HG02981 (cell line): Measurements from ENCODE around the gene PTPN11.
"Not testable (repeated sequence)": the region's sequence is repeated elsewhere in the genome, so short reads cannot be mapped to it uniquely, and the experiment has no call there.

Source experiments
- ATAC-seq: cut with Tn5 transposase; IDR thresholded peaks from one replicate; pipeline ENCODE4 v1.9.1; 2021; ENCODE audit warnings: mild to moderate bottlenecking, moderate library complexity; ENCODE audit not compliant: unreplicated experiment

The PTPN11 gene

DNA sequence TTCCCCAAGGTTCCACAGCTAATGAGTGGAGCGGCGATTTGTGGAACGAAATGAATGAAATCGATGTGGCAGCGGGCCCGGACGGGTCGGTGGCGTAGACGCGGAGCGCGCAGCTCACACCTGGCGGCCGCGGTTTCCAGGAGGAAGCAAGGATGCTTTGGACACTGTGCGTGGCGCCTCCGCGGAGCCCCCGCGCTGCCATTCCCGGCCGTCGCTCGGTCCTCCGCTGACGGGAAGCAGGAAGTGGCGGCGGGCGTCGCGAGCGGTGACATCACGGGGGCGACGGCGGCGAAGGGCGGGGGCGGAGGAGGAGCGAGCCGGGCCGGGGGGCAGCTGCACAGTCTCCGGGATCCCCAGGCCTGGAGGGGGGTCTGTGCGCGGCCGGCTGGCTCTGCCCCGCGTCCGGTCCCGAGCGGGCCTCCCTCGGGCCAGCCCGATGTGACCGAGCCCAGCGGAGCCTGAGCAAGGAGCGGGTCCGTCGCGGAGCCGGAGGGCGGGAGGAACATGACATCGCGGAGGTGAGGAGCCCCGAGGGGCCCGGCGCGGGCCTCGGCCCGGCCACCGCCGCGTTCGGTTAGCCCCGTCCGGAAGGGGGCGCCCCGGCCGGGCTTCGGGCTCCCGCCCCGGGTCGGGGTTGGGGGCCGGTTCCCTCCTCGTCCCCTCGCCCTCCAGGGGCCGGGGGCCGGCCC lies at the start of gene PTPN11:
TSS of gene PTPN11 (plus strand) at position 340 of the 689 bp plus-strand sequence. CDS start at position 505, 165 bp downstream.
- peak; percentile 73 for ATAC-seq

DNA sequence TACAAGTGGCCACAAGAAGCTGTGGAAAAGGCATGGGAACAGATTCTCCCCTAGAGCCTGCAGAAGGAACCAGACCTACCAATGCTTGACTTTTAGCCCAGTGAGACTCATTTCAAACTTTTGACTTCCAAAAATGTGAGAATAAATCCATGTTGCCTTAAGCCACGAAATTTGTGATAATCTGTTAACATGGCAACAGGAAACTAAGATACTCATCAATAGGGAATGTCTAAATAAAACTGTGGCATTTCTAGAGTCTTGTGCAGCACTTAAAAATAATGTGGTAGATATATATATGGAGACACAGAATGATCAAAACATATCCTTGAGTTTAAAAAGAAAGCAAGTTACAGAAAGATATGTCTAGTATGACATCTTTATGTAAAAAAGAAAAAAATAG lies 48.5 kb upstream of the PTPN11 start:
- no peak for ATAC-seq

DNA sequence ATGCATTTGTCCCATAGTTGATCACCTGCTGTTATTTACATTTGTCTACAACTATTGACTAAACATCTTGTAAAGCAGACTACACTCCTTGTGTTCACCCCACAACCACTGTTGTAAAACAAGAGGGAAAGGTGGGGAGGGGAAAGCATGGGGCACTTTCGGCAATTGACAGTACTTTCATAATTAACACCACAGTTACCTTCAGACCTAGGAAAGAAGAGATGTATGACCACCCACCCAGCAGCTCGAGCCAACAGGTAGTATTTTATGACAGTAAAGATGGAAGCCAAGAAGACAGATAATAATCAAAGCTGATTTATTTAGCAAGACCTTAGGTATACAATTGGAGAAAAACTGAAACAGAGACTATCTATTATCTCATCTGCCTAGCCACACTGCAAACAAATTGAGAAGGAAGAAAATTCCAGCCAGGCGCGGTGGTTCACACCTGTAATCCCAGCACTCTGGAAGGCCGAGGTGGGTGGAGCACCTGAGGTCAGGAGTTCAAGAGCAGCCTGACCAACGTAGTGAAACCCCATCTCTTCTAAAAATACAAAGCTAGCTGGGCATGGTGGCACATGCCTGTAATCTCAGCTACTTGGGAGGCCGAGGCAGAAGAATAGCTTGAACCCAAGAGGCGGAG lies 47.8 kb upstream of the PTPN11 start:
- ATAC-seq, result no peak

DNA sequence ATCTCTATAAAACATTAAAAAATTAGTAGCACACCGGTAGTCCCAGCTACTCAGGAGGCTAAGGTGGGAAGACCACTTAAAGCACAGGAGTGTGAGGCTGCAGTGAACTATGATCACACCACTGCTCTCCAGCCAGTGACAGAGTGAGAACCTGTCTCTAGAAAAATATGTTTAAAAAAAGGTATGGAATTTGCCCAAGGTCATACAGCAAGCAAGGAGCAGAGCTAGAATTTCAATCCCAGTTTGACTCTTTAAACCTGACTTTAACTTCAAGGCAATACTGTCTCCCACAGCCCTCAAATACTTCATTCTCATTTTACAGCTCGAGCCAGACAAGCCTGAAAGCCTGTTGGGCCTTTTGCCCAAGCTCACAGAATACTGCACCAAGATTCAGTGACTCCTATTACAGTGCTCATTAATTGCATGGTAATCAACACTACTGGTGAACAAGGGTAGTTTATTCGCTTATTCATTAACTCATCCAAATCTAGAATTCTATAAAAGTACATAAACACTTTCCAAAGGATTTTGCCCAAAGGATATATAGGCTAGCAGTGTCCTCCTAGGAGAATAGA lies 44.5 kb upstream of the PTPN11 start:
- ATAC-seq, result no peak

DNA sequence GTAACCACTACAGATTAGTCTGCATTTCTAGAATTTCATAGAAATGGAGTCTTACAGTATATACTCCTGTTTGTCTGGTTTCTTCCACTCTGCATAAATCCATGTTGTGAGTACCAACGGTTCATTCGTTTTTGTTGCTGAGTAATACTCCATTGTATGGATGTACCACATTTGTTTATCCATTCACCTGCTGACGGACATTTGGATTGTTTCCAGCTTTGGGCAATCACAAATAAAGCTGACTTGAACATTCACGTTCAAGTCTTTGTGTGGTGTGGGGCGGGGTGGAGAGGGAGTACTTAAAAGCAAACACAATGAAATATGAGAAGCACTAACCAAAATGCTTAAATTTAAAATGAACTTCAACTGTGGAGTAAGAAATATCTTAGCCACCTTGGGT lies 43.6 kb upstream of the PTPN11 start:
- ATAC-seq, result no peak

DNA sequence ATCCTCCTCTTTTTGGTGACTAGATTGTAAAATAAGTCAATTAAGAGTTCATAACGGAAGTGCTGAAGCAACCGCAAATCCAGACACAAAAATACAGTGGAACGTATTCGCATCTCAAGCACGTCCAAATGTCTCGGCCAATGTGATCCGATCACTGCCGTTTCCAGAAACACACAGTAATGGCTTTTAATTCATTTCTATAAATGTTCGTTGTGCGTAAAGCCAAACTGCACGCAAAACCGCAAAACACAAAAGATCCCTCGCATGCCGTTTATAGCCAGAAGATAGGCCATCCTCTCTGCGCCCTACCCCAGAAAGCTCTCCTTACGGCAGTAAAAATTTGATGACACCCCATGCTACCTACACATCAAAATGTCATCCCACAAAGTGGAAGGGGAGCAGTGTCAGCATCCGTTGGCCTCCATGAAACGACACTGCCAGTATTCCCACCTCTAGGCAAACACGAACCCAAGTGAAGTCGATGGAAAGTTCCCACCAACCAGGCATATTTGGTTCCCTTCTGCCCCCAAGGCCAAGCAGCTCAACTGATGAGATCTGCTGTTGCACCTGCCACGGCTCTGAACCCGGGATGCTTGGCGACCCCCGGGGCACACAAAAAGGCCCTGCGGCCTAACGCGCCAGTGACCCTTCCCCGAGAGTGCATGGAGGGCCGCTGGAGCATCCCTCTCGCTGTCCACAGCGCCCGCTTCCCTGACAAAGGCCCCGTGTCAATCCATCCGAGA lies 37.9 kb upstream of the PTPN11 start:
- ATAC-seq, result no peak

DNA sequence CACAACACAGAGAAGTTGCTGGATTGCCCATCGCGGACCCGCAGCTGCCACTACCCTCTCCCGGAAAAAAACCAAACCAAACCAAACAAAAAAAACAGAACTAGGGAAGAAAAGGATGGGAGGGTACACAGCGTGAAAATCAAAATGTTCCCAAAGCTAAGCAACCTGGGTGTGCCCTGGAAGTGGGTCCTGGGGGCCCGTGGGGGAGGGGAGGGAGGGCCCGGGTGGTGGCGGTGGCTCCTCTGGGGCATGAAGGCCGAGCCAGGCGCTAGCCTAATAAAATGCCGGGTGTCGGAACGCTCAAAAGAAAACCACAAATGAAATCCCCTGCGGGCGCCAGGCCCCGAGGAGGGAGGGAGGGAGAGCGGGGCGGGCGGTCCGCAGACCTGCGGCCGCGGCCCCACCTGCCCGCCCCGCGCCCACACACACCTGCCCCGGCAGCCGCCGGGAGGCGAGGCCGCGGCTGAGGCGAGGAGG lies 37.3 kb upstream of the PTPN11 start:
- ATAC-seq, result peak; percentile 49

DNA sequence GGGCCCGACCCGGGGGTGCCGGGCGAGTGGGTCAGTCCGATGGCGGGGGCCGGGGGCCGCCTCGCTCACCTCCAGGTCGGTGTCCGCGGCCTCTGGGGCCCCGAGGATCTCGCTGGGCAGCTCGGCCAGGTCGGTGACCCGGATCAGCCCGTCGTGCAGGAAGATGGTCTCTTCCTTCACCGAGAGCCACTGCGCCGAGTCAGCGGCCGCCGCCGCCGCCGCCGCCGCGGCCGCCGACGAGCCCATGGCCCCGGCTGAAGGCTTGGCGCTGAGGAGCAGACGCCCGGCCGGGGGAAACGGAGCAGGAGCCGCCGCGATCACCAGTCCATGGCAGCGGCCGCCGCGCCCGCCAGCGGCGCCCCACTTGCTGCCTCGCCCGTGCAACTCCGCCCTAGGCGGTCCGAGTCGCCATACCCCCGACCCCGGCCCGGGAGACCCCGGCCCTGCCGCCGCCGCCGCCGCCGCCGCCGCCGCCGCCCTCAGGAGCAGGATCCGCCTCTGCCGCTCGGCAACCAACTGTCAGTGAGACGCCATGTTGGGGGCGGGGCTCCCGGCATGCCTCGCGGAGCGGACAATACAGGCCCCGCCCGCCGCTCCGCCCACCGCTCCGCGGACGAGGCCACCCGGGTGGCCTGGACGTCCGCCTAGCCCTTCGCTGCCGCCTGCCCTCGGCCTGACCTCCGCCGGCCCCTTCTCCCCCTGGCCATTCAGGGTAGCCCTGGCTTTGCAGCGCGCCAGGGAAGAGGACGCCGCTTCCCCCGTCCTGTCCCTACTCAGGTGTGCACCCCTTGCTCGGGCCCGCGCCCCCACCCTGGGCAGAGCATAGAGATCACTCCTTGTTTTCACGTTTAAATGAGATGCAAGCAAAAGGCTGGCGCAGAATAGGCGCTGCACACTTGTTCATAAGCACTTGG lies 36.6 kb upstream of the PTPN11 start, which contains the start of gene HECTD4:
TSS of gene HECTD4 (minus strand) at position 549 of the 914 bp plus-strand sequence. CDS start at position 246, 303 bp downstream.
- peak; percentile 86 for ATAC-seq

DNA sequence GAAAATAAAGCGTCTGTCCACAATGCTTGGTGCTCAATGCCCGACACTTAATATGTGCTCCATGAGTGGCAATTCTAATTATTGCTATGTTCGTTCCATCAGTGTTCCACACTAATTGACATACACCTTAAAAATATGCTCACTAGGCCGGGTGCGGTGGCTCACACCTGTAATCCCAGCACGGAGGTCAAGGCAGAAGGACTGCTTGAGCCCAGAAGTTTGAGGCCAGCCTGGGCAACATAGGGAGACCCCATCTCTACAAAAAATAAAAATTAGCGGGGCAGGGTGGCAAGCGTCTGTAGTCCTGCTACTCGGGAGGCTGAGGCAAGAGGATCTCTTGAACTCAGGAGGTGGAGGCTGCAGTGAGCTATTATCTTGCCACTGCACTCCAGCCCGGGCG lies 35.9 kb upstream of the PTPN11 start:
- ATAC-seq, result no peak

DNA sequence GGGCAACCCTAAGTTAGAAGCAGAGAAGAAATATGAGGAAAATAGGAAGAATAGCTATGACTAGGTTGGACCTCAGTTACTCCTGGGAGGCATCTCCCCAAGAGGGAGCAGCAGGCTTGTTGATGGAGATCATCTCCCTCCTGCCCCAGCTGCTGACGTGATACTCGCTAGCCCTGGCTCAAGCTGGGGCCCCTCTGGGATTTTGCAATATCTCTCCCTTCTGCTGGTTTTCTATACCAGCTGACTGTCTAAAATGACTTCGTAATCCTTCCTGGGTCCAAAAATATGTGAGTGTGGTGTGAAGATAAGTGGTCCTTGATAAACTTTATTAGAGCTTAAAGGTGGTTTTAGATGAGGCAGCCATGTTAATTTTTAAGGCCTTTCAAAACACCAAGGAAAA lies 32.0 kb upstream of the PTPN11 start:
- ATAC-seq, result no peak

DNA sequence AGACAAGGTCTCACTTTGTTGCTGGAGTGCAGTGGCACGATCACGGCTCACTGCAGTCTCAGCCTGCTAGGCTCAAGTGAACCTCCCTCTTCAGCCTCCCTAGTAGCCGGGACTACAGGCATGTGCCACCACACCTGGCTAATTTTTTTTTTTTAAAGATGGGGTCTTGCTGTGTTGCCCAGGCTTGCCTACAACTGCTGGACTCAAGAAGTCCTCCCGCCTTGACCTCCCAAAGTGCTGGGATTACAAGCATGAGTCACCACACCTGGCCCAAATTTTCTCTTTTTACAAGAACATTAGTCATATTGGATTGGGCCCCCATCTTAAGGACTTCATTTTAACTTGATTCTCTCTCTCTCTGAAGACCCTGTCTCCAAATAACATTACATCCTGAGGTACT lies 29.5 kb upstream of the PTPN11 start:
- no peak for ATAC-seq

DNA sequence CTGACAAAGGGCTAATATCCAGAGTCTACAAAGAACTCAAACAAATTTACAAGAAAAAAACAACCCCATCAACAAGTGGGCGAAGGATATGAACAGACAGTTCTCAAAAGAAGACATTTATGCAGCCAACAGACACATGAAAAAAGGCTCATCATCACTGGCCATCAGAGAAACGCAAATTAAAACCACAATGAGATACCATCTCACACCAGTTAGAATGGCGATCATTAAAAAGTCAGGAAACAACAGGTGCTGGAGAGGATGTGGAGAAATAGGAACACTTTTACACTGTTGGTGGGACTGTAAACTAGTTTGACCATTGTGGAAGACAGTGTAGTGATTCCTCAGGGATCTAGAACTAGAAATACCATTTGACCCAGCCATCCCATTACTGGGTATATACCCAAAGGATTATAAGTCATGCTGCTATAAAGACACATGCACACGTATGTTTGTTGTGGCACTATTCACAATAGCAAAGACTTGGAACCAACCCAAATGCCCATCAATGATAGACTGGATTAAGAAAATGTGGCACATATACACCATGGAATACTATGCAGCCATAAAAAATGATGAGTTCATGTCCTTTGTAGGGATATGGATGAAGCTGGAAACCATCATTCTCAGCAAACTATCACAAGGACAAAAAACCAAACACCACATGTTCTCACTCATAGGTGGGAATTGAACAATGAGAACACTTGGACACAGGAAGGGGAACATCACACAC lies 28.7 kb upstream of the PTPN11 start:
- ATAC-seq, result not testable (repeated sequence)

DNA sequence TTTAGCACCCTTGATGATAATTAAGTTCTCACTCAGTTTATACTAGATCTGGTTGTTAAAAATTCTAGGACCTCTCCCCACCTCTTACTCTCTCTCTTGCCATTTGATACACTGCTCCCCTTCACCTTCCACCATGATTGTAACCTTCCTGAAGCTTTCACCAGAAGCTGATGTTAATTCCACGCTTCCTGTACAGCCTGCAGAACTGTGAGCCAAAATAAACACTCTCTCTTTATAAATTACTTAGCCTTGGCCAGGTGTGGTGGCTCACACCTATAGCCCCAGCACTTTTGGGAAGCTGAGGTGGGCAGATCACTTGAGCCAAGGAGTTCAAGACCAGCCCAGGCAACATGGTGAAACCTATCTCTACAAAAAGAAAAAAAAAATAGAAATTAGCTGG lies 25.4 kb upstream of the PTPN11 start:
- ATAC-seq, result no peak

DNA sequence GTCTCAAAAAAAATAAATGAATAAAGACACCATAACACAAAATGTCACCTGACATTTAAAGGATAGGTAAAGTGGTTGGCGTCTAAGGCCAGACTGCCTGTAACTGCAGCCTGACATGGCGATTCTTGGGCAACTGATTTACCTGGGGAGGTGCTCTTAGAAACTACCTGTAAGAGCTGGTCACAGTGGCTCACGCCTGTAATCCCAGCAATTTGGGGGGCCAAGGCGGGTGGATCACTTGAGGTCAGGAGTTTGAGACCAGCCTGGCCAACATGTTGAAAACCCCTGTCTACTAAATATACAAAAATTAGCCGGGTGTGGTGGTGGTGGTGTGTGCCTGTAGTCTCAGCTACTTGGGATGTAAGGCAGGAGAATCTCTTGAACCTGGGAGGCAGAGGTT lies 17.7 kb upstream of the PTPN11 start:
- ATAC-seq, result no peak

DNA sequence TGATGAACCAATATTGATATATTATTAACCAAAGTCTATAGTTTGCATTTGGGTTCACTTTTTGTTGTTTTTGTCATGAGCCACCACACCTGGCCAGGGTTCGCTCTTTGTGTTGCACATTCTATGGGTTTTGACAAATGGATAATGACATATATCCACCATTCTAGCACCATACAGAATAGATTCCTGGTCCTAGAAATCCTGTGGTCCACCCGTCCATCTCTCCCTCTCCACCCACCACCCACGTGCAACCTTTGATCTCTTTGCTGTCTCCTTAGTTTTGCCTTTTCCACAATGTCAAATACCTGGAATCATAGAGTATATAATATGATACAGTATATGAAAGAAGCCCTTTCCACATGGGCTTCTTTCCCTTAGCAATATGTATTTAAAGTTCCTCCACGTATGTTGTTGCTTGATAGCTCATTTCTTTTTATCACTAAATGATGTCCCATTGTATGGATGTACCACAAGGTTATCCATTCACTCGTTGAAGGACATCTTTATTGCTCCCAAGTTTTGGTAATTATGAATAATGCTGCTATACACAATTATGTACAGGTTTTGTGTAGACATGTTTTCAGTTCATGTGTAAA lies 16.7 kb upstream of the PTPN11 start:
- ATAC-seq, result no peak

DNA sequence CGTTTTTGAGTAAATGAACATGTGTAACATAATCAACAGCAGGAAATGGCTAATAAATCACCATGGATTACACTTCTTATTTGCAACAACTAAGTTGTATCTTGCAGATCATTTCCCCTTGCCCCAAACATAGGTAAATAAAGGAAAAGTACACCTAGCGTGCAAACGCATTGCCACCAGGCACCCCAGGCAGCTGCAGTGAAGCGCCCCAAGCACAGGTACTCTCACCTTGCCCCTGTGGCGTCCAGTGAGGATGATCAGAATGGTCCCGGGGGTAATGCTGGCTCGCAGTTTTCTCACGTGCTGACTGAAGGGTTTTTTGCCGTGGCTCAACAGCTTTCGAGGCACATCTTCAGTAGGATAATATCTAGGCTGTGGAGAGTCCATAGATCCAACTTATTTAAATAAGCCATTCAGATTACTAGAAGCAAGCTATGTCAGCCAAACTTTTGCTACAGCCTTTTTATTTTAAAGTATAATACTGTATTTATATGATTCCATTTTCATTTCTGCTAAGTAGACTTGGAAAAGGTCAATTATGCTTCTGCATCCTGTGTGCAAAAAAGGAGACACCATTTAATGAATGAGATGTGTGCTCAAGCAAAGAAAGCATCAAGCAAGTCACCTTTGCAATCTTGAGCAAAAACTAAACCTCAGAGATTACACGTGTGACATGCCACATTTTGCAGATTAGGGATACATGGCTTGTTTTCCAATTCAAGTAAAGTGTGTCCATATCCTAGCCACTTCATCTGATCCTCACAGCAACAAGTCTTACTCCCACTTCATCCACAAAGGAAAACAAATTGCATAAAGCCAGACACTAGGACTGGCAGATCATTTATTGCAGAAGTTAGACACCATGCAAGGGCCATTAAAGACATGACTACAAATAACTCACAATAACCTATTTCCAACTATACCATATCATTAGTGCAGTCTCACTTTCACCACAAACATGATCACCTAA lies 11.9 kb upstream of the PTPN11 start:
- ATAC-seq, result no peak

DNA sequence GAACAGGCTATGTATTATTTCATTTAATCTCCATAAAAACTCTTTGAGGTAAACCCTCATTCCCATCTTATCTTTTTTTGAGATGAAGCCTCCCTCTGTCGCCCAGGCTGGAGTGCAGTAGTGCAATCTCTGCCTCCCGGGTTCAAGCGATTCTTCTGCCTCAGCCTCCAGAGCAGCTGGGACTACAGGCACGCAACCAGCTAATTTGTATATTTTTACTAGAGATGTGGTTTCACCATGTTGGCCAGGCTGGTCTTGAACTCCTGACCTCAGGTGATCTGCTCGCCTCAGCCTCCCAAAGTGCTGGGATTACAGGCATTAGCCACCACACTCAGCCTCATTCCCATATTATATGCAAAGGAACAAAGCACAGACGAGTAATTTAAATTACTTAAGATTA lies 11.1 kb upstream of the PTPN11 start:
- ATAC-seq, result not testable (repeated sequence)

DNA sequence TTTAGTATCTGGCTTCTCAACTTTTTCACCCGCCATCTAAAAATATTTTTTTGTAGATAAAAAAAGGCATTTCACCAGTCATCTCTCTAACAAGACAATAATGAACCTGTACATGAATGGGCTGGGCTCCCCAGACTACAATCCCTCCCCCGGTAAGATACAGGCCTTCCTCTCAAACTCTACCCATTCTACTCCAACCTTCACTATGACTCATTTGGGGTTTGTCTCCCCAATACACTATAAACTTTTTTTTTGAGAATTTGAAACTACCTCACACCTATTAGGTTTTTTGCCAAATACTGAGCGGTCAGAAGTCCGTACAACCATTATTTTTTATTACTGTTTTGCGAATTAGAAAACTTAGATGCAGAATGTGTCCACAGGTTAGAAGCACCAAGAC lies 10.1 kb upstream of the PTPN11 start:
- ATAC-seq, result no peak
